ENCODE results near the gene OTOG.
A peak's percentile ranks its signal among the peaks of the same experiment; 100 is the strongest.

Gene OTOG

DNA sequence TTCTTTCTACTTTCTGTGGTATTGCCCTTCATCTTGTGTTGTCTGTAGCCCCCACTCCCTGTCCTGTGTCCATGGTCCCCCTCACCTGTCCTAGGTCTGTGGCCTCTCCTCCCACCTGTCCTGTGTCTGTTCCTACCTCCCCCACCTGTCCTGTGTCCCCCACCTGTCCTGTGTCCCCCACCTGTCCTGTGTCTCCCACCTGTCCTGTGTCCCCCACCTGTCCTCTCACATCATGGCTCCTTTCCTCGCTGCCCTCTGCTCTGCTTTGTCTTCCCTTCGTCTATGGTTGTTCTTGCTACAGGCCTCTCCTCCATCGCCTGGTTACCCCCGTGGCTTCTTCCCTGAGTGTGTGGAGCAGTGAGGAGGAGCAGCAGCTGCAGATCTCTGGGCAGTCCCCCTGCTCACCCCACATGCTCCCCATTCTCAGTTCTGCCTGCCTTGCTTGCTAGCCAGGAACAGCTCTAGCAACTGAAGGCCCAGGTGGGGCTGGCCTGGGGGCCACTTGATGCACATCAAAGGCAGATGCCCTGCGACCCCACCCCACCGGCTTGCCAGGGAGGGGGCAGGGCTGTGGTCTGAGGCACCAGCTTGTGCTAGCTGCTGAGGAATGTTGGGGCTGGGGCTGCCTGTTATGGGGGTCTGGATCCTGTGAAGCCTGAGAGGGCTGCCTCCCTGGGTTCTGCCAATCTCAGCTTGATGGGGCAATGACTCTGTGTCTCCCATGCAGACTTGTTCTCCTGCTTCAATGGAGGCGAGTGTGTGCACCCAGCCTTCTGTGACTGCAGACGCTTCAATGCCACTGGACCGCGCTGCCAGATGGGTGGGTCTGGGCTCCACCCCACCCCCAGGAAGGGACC lies 5.6 kb downstream of the OTOG start:
- H3K4me3 ChIP-seq (ENCODE audit: low read length): no peak overlapping the region
- peak; percentile 6 for DNase-seq (ENCODE audit: low read depth)
- TF ChIP-seq CTCF (conservative IDR thresholded peaks at IDR 0.05; ENCODE audit: low read length): no peak

GRCh38 chr11:17553249-17553546 lies 6.1 kb downstream of the OTOG start:
- no peak for DNase-seq (ENCODE audit: low read depth)
- no peak for TF ChIP-seq CTCF (conservative IDR thresholded peaks at IDR 0.05; ENCODE audit: low read length)
- H3K4me3 ChIP-seq (ENCODE audit: low read length): no peak overlapping the region

DNA sequence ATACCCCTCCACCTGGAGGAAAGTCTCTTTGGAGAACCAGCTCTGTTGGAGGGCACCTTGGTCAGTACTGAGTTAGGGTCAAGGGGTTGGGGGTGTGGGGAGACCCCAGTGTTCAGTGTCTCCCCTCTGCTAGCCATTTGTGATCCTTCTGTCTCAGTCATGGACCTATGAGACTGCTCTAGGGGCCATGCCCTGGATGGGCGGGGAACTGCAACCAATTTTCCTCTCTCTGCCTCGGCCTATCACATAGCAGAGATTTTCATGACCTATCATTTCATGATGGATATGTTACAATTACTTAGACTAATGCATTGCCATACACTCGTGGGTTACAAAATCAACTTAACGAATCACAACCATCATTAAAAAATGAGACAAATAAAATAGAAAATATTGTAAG lies 7.4 kb downstream of the OTOG start:
- DNase-seq (ENCODE audit: low read depth): no peak
- no peak for TF ChIP-seq CTCF (conservative IDR thresholded peaks at IDR 0.05; ENCODE audit: low read length)
- no peak overlapping the region for H3K4me3 ChIP-seq (ENCODE audit: low read length)

DNA sequence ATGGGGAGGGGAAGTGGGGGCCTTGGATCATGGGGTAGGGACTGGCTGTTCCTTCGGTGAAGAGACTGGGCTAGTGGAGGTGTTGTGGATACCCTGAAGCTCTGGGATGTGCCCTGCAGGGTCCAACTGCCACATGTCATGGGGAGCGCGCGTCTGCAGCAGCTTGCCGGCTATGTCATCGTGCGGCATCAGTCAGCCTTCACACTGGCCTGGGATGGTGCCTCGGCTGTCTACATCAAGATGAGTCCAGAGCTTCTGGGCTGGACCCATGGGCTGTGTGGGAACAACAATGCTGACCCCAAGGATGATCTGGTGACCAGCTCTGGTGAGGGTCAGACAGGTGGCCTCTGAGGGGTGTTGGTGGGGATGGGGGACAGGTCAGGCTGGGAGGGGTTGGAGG lies 9.9 kb downstream of the OTOG start:
- no peak for DNase-seq (ENCODE audit: low read depth)
- no peak overlapping the region for H3K4me3 ChIP-seq (ENCODE audit: low read length)
- no peak for TF ChIP-seq CTCF (conservative IDR thresholded peaks at IDR 0.05; ENCODE audit: low read length)

DNA sequence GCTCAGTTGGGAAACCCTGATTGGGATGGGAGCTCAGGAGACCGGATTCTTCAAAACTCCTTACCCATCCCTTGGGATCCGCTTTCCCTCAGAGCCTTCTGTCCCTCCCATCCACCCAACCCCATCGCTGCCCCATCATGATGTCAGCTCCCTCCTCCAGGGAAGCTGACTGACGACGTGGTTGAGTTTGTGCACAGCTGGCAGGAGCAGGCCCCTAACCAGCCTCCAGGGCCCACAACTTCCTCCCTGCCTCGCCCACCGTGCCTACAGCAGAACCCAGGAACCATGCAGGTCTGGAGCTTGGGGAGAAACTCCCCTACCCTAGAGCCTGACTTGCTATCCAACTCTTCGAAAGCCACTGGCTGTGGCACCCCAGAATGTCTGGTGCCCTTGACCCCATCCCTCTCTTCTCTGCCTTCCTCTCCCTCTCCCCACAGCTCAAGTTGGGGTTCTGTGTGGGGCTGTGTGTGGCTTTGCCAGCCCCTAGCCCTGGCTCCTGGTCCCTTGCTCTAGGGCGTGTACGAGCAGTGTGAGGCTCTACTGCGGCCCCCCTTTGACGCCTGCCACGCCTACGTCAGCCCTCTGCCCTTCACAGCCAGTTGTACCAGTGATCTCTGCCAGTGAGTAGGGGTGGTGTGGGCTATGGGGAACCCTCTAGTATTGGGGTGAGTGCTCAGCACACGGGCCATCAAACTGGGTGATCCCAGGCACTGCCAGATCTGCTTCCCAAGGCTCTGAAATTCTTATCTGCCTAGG lies 11.1 kb downstream of the OTOG start:
- no peak for DNase-seq (ENCODE audit: low read depth)
- no peak for TF ChIP-seq CTCF (conservative IDR thresholded peaks at IDR 0.05; ENCODE audit: low read length)
- no peak overlapping the region for H3K4me3 ChIP-seq (ENCODE audit: low read length)

DNA sequence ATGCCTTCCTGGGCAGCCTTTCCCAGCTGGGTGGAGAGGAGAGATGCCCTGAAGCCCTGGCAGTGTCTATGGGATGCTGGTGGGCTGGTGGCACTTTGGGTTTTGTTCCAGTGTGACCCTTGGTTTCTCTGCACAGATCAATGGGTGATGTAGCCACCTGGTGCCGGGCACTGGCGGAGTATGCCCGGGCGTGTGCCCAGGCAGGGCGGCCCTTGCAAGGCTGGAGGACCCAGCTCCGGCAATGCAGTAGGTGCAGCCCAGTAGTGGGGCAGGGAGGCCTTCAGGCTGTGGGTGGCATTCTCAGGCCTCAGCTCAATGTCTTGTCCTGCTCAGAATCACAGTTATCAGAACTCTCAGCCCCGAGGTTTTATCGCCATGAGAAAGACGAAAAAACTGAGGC lies 11.9 kb downstream of the OTOG start:
- TF ChIP-seq CTCF (conservative IDR thresholded peaks at IDR 0.05; ENCODE audit: low read length): no peak
- H3K4me3 ChIP-seq (ENCODE audit: low read length): no peak overlapping the region
- DNase-seq (ENCODE audit: low read depth): no peak
